ENCODE results near the gene SEC23IP. TPM values are rescaled to one million over a fixed set of nuclear protein-coding genes. Genes with fewer than 3 reads are reported as not detected.

SEC23IP gene
- total RNA-seq (2022; extraction: Qiagen RNA extraction; ENCODE audit: low read depth): 52.5 to 59.8 TPM (median 58.1 TPM) in 5 replicates

GRCh38 chr10:119892188-119893065, at the start of gene SEC23IP:
Gene SEC23IP, plus strand, starts transcription at chr10:119892730. Its CDS starts 53 bp downstream, at chr10:119892783.

GRCh38 chr10:119872610-119872859, 20.0 kb upstream of the SEC23IP start, which contains the start of gene MCMBP:
Gene MCMBP, minus strand, starts transcription at chr10:119872843. Its CDS starts 259 bp downstream, at chr10:119872584.

Other genes starting within 250 kb of the SEC23IP start
- gene BAG3, start 241.3 kb upstream of the SEC23IP start, total RNA-seq (2022; extraction: Qiagen RNA extraction; ENCODE audit: low read depth): 93.1 to 158 TPM (median 138 TPM) in 5 replicates
- gene INPP5F, start 166.7 kb upstream of the SEC23IP start, total RNA-seq (2022; extraction: Qiagen RNA extraction; ENCODE audit: low read depth): 6.7 to 9.5 TPM (median 8.7 TPM) in 5 replicates
- 81.7 to 102 TPM (median 90.8 TPM) in 5 replicates for gene MCMBP, start 19.9 kb upstream of the SEC23IP start, total RNA-seq (2022; extraction: Qiagen RNA extraction; ENCODE audit: low read depth)

Data from A549 treated with DMSO at 1 μM for 4 hours (cell line).